ENCODE results near the gene CLCNKA.

Gene CLCNKA

DNA sequence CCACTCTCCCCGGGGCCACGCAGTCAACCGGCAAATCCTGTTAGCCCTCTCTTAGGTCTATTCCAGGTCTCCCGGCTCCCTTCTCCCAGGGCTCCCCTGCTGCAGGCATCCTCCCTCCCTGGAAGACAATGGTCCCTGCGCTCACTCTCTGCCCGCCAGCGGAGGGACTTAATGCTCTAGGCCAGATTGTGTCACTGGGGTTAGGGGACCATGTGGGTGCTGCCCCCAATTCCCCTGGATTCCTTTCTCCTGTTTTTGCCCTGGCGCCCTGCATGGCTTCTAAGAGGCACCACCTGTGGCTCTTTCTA lies 43.4 kb downstream of the CLCNKA start:
- DNase-seq: no peak

- DNase-seq: no peak
These were observed 44.4 kb downstream of the CLCNKA start for GRCh38 chr1:16066245-16066644.

DNA sequence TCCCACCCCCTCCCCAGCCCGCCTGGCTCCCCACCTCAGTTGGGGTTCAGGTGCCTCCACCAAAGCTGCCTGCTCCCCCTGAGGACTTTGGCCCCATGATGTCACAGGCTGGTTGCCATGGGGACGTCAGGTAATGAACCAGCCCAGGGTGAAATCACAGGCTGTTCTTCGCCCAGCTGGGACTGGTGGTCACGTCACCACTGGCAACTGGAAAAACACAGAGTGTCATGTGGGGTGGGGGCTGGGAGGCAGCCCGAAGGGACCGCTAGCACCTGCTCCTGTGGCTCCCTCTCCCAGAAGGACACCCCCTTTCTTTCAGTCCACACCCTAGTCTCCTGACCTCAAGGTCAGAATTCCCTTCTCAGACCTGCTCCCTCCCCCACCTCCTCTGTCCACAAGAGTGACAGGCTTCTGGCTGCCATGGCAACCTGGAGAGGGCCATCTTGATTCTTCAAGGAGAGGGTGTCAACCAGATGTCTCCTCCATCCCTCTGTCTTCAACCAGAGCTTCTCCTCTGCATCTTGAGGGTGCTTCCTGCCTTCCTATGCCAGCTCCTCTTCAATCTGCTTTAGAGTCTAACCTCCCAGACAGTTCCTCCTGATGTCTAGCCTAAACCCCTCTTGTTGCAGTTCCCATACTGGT lies 45.4 kb downstream of the CLCNKA start:
- DNase-seq: no peak

GRCh38 chr1:16067933-16068332 lies 46.1 kb downstream of the CLCNKA start:
- DNase-seq: no peak

DNA sequence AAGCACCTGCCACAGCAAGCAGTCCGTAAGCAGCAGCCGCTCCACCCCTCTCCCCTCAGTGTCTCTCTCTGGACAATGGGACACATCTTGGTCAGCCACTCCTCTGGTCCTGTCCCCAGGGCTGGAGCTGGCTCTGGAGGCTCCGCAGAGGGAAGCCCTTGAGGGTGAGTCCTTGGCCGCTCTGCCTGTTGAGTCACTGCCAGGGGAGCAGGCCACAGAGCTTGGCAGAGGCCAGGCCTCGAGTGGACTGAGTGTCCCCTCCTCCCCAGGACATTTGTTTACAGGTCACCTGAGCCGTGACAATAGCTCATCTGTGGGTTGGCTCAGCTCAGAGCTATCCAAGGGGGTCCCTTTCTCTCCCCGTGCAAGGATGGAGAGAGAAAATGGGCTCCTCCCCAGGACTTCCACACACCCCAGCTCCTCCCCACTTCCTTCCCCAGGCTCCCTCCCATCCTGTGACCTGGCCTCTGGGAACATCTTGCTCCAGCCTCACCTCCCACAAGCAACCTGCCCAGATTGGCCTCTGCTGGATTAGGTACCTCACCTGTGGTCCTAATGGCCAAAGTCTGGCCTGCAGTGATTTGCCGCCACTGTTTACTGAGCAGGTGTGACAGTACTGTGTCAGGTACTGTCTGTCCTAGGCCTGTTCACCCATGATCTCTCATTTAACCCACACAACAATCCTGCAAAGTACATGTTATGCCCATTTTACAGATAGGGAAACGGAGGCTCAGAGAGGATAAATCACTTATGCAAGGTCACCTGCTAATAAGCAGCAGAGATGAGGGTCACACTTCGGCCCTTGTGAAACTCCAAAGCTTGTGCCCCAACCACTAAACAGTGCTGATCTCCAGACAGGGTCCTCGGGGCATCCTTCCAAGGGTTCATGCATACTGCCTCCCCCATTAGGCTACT lies 46.8 kb downstream of the CLCNKA start:
- no peak for DNase-seq

- no peak for DNase-seq
These were observed 49.0 kb downstream of the CLCNKA start for GRCh38 chr1:16070640-16071355.

GRCh38 chr1:16071614-16072013 lies 49.8 kb downstream of the CLCNKA start:
- no peak for DNase-seq

DNA sequence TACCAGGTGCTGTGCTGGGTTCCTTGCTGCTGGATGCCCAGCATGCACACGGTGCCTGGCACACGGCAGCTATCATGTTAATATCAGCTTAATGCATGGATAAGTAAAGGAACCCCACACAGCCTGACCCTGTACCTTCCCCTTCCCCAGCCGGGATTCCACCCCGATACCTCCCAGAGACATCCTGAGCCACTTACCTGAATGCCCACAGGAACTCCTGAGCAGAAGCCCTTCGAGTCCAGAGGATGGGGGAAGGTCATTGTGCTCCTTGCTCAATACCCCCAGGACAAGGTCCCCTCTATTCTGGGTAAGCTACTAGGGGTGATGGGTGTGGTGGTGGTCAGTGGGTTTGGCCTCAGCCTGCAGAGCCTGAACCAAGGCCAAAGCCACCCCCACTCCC lies 50.3 kb downstream of the CLCNKA start:
- DNase-seq: no peak

DNA sequence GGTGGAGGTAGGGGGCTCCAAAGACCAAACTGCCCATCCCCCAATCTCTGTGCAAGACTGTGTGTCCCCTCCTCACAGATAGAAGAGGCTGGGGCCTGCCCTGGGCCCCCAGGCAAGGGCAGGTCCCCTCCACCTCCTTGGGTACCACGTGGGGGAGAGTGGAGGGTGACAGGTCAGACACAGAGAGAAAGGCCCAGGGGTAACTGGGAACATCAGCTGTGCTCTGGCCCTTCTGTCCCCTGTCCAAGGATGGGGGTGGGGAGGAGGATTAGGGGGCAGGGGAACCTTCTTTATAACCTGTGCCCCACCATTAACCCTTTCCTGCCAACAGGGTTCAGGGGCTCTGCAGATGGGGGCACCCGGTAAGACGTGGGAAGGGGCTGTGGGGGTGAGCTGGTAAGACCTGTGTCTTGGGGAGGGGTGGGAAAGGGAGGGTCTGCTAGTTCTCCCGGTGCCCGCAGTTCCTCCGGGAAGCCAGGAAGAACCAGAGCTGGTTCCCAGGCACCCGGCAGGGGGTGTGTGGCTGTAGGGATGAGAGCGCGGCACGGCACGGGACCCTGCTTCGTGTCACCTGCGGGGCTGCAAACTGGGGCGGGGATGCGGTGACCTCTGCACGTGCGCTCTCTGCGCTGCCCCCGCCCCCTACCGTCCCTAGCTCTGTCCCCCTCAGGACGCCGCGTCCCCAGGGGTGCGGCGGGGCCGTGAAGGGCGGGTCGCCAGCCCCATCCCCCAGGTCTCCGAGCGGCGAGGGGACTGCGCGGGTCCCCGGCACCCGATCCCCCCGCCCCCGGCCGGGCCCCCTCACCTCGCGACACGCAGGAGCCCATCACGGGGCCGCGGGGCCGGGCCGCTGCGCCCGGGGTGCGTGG lies 51.0 kb downstream of the CLCNKA start:
- DNase-seq: no peak

- no peak for DNase-seq
These were observed 51.8 kb downstream of the CLCNKA start, which contains the start of gene FAM131C for GRCh38 chr1:16073490-16074119. FAM131C (minus strand) TSS chr1:16073651; CDS start chr1:16073442, 209 bp downstream.

- no peak for DNase-seq
These were observed 52.4 kb downstream of the CLCNKA start for GRCh38 chr1:16074217-16074616.

- no peak for DNase-seq
These were observed 53.6 kb downstream of the CLCNKA start for GRCh38 chr1:16075337-16076030.

DNA sequence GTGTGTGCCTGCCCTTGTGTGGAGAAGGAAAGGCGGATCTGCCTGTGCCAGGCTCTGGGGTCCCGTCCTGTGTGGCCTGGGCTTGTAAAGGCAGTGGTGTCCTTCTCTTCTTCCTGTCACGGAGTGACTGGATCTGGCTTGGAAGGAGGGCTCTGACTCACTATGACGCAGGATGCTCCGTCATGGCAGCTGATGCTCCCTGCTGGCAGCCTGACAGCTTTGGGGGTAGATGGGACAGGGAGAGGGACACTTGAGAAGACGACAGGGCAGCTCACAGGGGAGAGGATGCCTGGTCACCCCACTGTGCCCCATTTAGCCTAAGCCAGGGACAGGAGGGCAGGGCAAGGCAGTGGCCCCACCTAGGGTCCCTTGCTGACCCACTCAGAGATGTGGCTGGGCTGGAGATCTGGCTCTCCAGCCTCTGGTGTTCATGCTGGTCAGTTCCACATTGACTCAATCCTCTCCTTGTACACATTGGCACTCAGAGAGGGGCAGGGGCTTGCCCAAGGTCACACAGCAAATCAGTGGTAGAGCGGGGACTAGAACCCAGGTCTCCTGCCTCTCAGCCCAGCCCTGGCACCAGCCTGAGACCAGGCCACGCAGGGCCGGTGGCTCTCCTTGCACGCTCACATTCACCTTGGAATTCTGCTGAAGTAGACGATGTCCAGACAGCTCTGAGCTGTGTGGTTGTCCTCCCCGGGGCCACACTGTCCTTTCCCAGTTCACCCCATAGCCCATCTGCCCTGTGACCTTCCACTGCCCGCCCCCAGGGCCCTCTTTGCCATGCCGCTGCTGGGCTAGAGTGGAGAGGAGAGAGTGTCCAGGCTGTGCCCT lies 54.4 kb downstream of the CLCNKA start:
- no peak for DNase-seq

DNA sequence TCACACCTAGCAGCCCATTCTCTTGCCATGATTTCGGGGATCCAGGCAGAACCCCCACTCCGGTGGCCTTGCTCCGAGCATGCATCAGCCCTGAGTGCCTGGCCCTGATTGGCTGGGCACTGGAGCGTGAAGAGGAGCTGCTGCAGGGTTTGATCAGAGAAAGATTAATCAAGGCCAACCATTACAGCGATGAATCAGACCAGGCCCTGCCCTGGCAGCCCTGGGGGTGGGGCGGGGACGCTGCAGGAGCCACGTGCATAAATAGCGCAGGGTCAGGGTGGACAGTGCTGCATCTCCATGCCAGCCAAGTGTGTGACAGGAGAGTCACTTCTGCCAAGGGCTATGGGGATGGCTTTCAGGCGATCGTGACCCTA lies 55.0 kb downstream of the CLCNKA start:
- no peak for DNase-seq

DNA sequence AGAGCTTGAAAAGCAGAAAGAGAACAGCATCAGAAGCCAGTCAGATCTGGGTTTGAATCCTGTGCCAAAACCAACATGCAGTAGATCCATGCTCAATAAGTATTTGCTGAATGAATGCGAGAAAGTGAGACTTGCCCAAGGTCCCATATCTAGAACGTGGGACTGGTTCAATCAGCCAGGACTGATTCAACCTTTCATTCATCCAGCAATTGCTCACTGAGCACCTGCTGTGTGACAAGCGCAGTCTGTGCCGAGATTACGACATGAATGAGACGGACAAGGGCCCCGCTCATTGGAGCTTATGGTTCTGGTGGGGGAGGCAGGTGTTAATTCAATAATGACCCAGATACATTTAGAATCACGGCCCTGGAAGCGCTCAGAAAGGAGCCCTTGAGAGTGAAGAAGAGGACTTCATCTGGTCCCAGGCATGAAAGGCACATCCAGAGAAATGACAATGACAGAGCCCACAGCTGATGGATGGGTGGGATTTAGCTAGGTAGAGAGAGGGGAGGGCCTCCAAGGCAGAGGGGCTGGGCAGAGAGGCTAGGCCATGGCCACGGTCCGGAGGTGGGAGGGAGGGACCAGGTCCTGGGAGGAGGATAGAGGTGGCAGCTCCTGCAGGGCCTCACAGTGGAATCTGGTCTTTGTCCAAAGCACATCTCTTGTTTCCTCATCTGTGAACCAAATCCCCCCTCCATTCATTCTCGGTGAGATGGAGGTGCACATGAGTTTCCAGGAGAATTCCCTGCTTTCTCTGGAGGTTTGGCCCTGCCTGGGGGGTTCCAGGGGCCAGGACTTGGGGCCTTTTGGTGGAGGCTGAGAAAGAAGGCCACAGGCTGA lies 55.8 kb downstream of the CLCNKA start:
- no peak for DNase-seq

DNA sequence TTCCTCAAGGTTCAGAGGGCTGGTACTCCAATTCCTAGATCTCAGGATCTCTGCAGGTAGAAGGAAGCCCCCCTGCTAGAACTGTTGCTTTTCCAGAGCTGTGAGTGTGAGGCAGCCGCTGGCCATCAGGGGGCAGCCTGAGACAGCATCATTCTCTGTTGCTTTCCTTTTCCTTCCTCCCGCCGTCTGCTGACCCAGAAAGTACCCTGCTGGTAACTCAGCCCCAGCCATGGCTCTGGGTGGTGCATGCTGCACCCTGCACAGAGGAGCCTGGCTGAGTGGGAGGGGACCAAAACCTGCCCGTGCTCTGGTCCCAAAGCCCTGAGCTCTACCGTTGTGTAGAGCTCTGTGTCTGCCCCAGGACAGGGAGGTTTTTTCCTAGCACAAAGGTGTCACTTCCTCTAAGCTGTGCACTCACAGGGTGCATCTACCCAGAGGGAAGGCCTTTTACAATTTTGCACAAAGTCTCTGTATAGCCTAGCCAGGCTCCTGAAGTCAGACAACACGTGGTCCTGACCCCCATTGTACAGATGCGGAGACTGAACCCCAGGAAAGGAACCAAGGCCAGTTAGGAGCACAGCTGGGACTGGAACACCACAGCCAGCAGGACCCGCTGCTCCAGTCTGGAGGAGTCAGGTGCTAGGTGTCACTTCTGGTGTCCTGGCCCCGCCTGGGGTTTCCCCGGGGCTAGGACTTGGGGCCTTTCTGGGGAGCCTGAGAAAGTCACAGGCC lies 57.3 kb downstream of the CLCNKA start:
- peak; percentile 4 for DNase-seq

DNA sequence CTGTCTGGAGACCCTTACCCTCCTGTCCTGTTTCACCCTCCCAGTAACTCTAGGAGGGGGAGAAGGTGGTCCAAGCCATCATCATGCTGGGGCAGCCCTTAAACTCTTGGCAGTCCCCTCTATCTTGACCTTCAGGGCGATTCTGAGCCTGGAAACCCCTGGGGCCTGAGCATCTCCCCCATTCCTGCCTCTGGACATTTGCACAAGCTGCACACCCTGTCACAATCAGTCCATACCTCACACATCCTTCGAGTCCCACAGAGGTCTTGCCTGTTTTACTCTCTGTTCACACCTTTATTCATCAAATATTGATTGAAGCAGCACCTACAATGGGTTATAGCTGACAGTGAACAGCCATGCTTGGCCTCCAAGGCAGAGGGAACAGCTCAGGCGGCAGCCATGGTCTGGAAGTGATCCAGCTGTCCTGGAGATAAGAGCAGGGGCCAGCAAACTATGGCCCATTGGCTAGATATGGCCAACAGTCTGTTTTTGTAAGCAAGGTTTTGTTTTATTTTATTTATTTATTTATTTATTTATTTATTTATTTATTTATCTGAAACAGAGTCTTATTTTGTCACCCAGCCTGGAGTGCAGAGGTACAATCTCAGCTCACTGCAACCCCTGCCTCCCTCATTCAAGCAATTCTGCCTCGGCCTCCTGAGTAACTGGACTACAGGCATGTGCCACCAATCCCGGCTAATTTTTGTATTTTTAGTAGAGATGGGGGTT lies 58.8 kb downstream of the CLCNKA start:
- no peak for DNase-seq

- no peak for DNase-seq
These were observed 59.8 kb downstream of the CLCNKA start for GRCh38 chr1:16081636-16082035.

All from NCI-H774 (cell line).